MM.1S (cell line): ENCODE measurements around the gene DNAJA2.
"Not testable (repeated sequence)": the region's sequence is repeated elsewhere in the genome, so short reads cannot be mapped to it uniquely, and the experiment has no call there.

Experiments
- DNase-seq: peaks from one replicate; pipeline ENCODE4 v3.0.0-alpha.2; 2015
- H2AFZ ChIP-seq: fragments of 300-600 bp; sonication (generic); 2 replicates; pipeline ENCODE4 v1.6.0; 2016; ENCODE audit warnings: antibody characterized with exemption, low read length
- H3F3A ChIP-seq: fragments of 300-600 bp; sonication (generic); 2 replicates; pipeline ENCODE4 v1.6.1; 2016; ENCODE audit warnings: mild to moderate bottlenecking, antibody characterized with exemption, low read length, moderate library complexity, mixed read lengths; ENCODE audit not compliant: insufficient read depth
- H3K27ac ChIP-seq: fragments of 300-600 bp; sonication (generic); 2 replicates; pipeline ENCODE4 v1.5.1; 2016; ENCODE audit warnings: mild to moderate bottlenecking, low read length
- H3K27me3 ChIP-seq: fragments of 300-600 bp; sonication (generic); replicated peaks from 2 replicates; pipeline ENCODE4 v1.6.0; 2016; ENCODE audit warnings: low read length; ENCODE audit not compliant: insufficient read depth
- H3K36me3 ChIP-seq: fragments of 300-600 bp; sonication (generic); replicated peaks from 2 replicates; pipeline ENCODE4 v1.6.1; 2016; ENCODE audit warnings: mild to moderate bottlenecking, low read length, mixed read lengths; ENCODE audit not compliant: insufficient read depth
- H3K4me1 ChIP-seq: fragments of 300-600 bp; sonication (generic); 2 replicates; pipeline ENCODE4 v1.6.1; 2016; ENCODE audit warnings: low read length, mixed read lengths
- H3K4me2 ChIP-seq: fragments of 300-600 bp; sonication (generic); 2 replicates; pipeline ENCODE4 v1.6.0; 2016; ENCODE audit warnings: low read depth, low read length
- H3K4me3 ChIP-seq: fragments of 300-600 bp; sonication (generic); 2 replicates; pipeline ENCODE4 v1.5.1; 2016; ENCODE audit warnings: low read length, mixed read lengths
- H3K79me2 ChIP-seq: fragments of 300-600 bp; sonication (generic); 2 replicates; pipeline ENCODE4 v1.6.1; 2016; ENCODE audit warnings: mixed run types, low read length, mixed read lengths
- H3K9ac ChIP-seq: fragments of 300-600 bp; sonication (generic); 2 replicates; pipeline ENCODE4 v1.6.1; 2016; ENCODE audit warnings: low read length, mixed read lengths
- H3K9me2 ChIP-seq: fragments of 300-600 bp; sonication (generic); replicated peaks from 2 replicates; pipeline ENCODE4 v1.6.1; 2016; ENCODE audit warnings: mild to moderate bottlenecking, low read length, mixed read lengths; ENCODE audit not compliant: insufficient read depth
- H3K9me3 ChIP-seq: fragments of 300-600 bp; sonication (generic); replicated peaks from 2 replicates; pipeline ENCODE4 v1.6.1; 2016; ENCODE audit warnings: mild to moderate bottlenecking, low read length, mixed read lengths; ENCODE audit not compliant: insufficient read depth
- H4K20me1 ChIP-seq: fragments of 300-600 bp; sonication (generic); 2 replicates; pipeline ENCODE4 v1.6.1; 2016; ENCODE audit warnings: mild to moderate bottlenecking, low read length, moderate library complexity, mixed read lengths; ENCODE audit not compliant: insufficient read depth
- EZH2 ChIP-seq: fragments of 300-600 bp; sonication (generic); optimal IDR thresholded peaks from 2 replicates; pipeline ENCODE3; 2017; ENCODE audit warnings: low read depth, mild to moderate bottlenecking, antibody characterized with exemption, low read length, mixed read lengths
- EZH2phosphoT487 ChIP-seq: fragments of 300-600 bp; sonication (generic); IDR thresholded peaks from 2 replicates; pipeline ENCODE4 v1.6.1; 2018; ENCODE audit warnings: antibody characterized with exemption, low read length
- TF ChIP-seq, protein P1 (sequence below): fragments of 300-600 bp; sonication (generic); IDR thresholded peaks from 2 replicates; pipeline ENCODE4 v1.5.1; 2016; ENCODE audit warnings: antibody characterized with exemption, low read length, mixed read lengths

Gene DNAJA2

DNA sequence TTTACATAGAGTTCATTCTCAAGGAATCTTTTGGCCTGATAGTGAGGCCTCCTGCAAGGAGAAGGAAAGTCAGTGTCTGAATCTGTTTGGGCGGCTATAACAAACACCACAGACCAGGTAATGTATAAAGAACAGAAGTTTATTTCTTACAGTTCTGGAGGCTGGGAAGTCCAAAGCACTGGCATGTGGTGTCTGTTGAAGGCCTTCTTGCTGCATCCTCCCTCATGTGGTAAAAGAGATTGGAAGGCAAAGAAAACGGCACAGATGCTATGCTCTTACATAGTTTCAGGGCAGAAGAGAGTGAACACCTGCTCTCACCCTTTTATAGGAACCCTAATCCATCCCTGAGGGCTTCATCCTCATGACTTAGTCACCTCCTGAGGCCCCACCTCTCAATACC is 31.2 kb upstream of the DNAJA2 start:
- TF ChIP-seq EZH2 (no peak), EZH2phosphoT487 (no peak)
- TF ChIP-seq, protein P1, sequence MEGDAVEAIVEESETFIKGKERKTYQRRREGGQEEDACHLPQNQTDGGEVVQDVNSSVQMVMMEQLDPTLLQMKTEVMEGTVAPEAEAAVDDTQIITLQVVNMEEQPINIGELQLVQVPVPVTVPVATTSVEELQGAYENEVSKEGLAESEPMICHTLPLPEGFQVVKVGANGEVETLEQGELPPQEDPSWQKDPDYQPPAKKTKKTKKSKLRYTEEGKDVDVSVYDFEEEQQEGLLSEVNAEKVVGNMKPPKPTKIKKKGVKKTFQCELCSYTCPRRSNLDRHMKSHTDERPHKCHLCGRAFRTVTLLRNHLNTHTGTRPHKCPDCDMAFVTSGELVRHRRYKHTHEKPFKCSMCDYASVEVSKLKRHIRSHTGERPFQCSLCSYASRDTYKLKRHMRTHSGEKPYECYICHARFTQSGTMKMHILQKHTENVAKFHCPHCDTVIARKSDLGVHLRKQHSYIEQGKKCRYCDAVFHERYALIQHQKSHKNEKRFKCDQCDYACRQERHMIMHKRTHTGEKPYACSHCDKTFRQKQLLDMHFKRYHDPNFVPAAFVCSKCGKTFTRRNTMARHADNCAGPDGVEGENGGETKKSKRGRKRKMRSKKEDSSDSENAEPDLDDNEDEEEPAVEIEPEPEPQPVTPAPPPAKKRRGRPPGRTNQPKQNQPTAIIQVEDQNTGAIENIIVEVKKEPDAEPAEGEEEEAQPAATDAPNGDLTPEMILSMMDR, result no peak
- DNase-seq, result no peak
- Histone ChIP-seq H3K4me2 (no peak overlapping the region), H3K4me1 (no peaks in the 10 kb centered on the region), H3K4me3 (no peak overlapping the region), H4K20me1 (no peaks in the 10 kb centered on the region), H3K36me3 (no peaks in the 10 kb centered on the region), H2AFZ (no peak overlapping the region), H3K27ac (no peak overlapping the region), H3F3A (no peaks in the 10 kb centered on the region), H3K79me2 (no peaks in the 10 kb centered on the region), H3K9ac (no peak overlapping the region), H3K9me2 (no peaks in the 10 kb centered on the region), H3K9me3 (no peaks in the 10 kb centered on the region), H3K27me3 (no peaks in the 10 kb centered on the region)

DNA sequence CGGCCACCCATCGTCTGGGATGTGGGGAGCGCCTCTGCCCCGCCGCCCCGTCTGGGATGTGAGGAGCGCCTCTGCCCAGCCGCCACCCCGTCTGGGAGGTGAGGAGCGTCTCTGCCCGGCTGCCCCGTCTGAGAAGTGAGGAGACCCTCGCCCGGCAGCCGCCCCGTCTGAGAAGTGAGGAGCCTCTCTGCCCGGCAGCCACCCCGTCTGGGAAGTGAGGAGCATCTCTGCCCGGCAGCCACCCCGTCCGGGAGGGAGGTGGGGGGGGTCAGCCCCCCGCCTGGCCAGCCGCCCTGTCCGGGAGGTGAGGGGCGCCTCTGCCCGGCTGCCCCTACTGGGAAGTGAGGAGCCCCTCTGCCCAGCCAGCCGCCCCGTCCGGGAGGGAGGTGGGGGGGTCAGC is 26.6 kb upstream of the DNAJA2 start:
- H2AFZ ChIP-seq, H3F3A ChIP-seq, H4K20me1 ChIP-seq, H3K9ac ChIP-seq, DNase-seq, H3K4me1 ChIP-seq, H3K27ac ChIP-seq, H3K9me3 ChIP-seq, H3K27me3 ChIP-seq, H3K36me3 ChIP-seq, H3K9me2 ChIP-seq, H3K79me2 ChIP-seq, H3K4me2 ChIP-seq, H3K4me3 ChIP-seq: not testable (repeated sequence)

DNA sequence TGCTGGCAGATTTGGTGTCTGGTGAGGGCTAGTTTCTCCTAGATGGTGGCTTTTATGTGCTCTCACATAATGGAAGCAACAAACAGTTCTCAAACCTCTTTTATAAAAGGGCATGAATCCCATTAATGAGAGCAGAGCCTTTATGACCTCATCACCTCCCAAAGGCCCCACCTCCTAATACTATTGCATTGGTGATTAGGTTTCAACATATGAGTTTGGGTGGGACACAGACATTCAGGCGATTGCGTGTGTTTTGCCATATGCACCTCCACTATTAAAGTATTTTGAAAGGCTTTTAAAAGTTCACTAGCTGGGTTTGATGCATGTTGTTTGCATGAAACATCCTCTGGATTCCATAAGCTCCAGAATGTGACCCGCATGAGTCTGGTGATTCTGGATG is 24.4 kb upstream of the DNAJA2 start:
- no peak for DNase-seq
- H4K20me1 ChIP-seq, result no peaks in the 10 kb centered on the region
- no peak overlapping the region for H3K9ac ChIP-seq
- TF ChIP-seq, protein P1, result no peak
- TF ChIP-seq EZH2 (no peak), EZH2phosphoT487 (no peak)
- no peak overlapping the region for H3K4me3 ChIP-seq
- no peaks in the 10 kb centered on the region for H3K4me1 ChIP-seq
- no peaks in the 10 kb centered on the region for H3K27me3 ChIP-seq
- H3K27ac ChIP-seq, result no peak overlapping the region
- no peaks in the 10 kb centered on the region for H3K9me3 ChIP-seq
- H3K9me2 ChIP-seq, result no peaks in the 10 kb centered on the region
- H3F3A ChIP-seq, result no peaks in the 10 kb centered on the region
- no peaks in the 10 kb centered on the region for H3K36me3 ChIP-seq
- H2AFZ ChIP-seq, result no peak overlapping the region
- H3K79me2 ChIP-seq, result no peaks in the 10 kb centered on the region
- H3K4me2 ChIP-seq, result no peak overlapping the region

DNA sequence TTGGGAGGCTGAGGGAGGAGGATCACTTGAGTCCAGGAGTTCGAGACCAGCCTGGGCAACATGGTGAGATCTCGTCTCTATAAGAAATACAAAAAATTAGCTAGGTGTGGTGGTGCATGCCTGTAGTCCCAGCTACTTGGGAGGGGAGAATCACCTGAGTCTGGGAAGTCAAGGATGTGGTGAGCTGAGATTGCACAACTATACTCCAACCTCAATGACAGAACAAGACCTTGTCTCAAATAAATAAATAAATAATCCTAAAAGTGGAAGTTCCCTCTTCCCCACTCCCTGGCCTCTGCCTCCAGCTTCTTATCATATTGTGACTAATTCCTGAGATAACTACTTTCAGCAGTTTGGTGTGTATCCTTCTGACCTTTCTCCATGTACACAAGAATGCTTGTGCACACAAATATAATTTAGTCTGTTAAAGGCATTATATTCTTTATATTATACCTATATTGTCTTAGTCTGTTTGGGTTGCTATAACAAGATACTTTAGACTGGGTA is 23.5 kb upstream of the DNAJA2 start:
- no peak overlapping the region for H3K9ac ChIP-seq
- H3K79me2 ChIP-seq, result no peaks in the 10 kb centered on the region
- H3F3A ChIP-seq, result no peaks in the 10 kb centered on the region
- TF ChIP-seq, protein P1, result no peak
- TF ChIP-seq EZH2phosphoT487 (no peak), EZH2 (no peak)
- H3K4me1 ChIP-seq, result no peaks in the 10 kb centered on the region
- DNase-seq, result no peak
- no peaks in the 10 kb centered on the region for H3K27me3 ChIP-seq
- H4K20me1 ChIP-seq, result no peaks in the 10 kb centered on the region
- no peak overlapping the region for H3K27ac ChIP-seq
- no peaks in the 10 kb centered on the region for H3K9me2 ChIP-seq
- H3K36me3 ChIP-seq, result no peaks in the 10 kb centered on the region
- no peak overlapping the region for H3K4me3 ChIP-seq
- no peaks in the 10 kb centered on the region for H3K9me3 ChIP-seq
- no peak overlapping the region for H3K4me2 ChIP-seq
- no peak overlapping the region for H2AFZ ChIP-seq
